Neural progenitor cell (in vitro differentiated cells): ENCODE measurements around the gene ARID5B. TPM values are rescaled to one million over a fixed set of nuclear protein-coding genes. Genes with fewer than 3 reads are reported as not detected.

Source experiments
- DNase-seq: peaks from one replicate; pipeline ENCODE4 v3.0.0-alpha.2; 2016; ENCODE audit warnings: low spot score
- H2AFZ ChIP-seq: fragments of 200-600 bp; sonication (generic); replicated peaks from 2 replicates; pipeline ENCODE4 v1.6.1; 2016; ENCODE audit warnings: antibody characterized with exemption
- H3F3A ChIP-seq: fragments of 200-600 bp; sonication (generic); 2 replicates; pipeline ENCODE4 v1.6.1; 2016; ENCODE audit warnings: antibody characterized with exemption, low read depth
- H3K27ac ChIP-seq: fragments of 200-600 bp; sonication (generic); 2 replicates; pipeline ENCODE4 v1.5.1; 2016; ENCODE audit warnings: mild to moderate bottlenecking
- H3K27me3 ChIP-seq: fragments of 200-600 bp; sonication (generic); 2 replicates; pipeline ENCODE4 v1.6.1; 2016; ENCODE audit warnings: mild to moderate bottlenecking, moderate library complexity
- H3K36me3 ChIP-seq: fragments of 200-600 bp; sonication (generic); 2 replicates; pipeline ENCODE4 v1.5.1; 2016
- H3K4me1 ChIP-seq: fragments of 200-600 bp; sonication (generic); 2 replicates; pipeline ENCODE4 v1.6.1; 2016; ENCODE audit warnings: mixed run types
- H3K4me2 ChIP-seq: fragments of 200-600 bp; sonication (generic); 2 replicates; pipeline ENCODE4 v1.6.1; 2016
- H3K4me3 ChIP-seq: fragments of 200-600 bp; sonication (generic); 2 replicates; pipeline ENCODE4 v1.5.1; 2016
- H3K79me2 ChIP-seq: fragments of 200-600 bp; sonication (generic); 2 replicates; pipeline ENCODE4 v1.6.1; 2016; ENCODE audit warnings: low read depth
- H3K9ac ChIP-seq: fragments of 200-600 bp; sonication (generic); 2 replicates; pipeline ENCODE4 v1.6.1; 2016
- H3K9me3 ChIP-seq: fragments of 200-600 bp; sonication (generic); 2 replicates; pipeline ENCODE4 v1.5.1; 2016; ENCODE audit warnings: low read depth
- H4K20me1 ChIP-seq: fragments of 200-600 bp; sonication (generic); 2 replicates; pipeline ENCODE4 v1.6.1; 2016; ENCODE audit warnings: low read depth
- H3K27ac Mint-ChIP-seq: 3 replicates; pipeline ENCODE4 v1.8.0; 2021; ENCODE audit warnings: mixed read lengths
- H3K27me3 Mint-ChIP-seq: 2 replicates; pipeline ENCODE4 v1.8.0; 2022; ENCODE audit warnings: low read depth, mild to moderate bottlenecking, inconsistent platforms, moderate library complexity, mixed read lengths; ENCODE audit not compliant: insufficient read depth
- H3K36me3 Mint-ChIP-seq: 3 replicates; pipeline ENCODE4 v1.8.0; 2021; ENCODE audit warnings: mixed read lengths
- H3K4me1 Mint-ChIP-seq: 3 replicates; pipeline ENCODE4 v1.8.0; 2021; ENCODE audit warnings: mixed read lengths
- H3K4me3 Mint-ChIP-seq: 3 replicates; pipeline ENCODE4 v1.8.0; 2021; ENCODE audit warnings: mild to moderate bottlenecking, moderate library complexity, mixed read lengths
- H3K9me3 Mint-ChIP-seq: 3 replicates; pipeline ENCODE4 v1.8.0; 2020; ENCODE audit warnings: mixed read lengths
- CTCF ChIP-seq: fragments of 200-600 bp; sonication (generic); IDR thresholded peaks from 2 replicates; pipeline ENCODE4 v1.5.1; 2017; ENCODE audit warnings: antibody characterized with exemption, mild to moderate bottlenecking
- EZH2 ChIP-seq: fragments of 200-600 bp; sonication (generic); IDR thresholded peaks from 2 replicates; pipeline ENCODE4 v1.6.1; 2017; ENCODE audit warnings: antibody characterized with exemption, mild to moderate bottlenecking, moderate library complexity
- EZH2phosphoT487 ChIP-seq: fragments of 200-600 bp; sonication (generic); IDR thresholded peaks from 2 replicates; pipeline ENCODE4 v1.6.1; 2017; ENCODE audit warnings: antibody characterized with exemption
- total RNA-seq: library from RNA; depleted of rRNA; stranded (reverse); fragments of >200 nt; gene quantifications from 2 replicates; pipeline ENCODE4 v1.2.3, GENCODE V29; 2015; ENCODE audit warnings: low replicate concordance

ARID5B gene
- total RNA-seq, 1 donor from 2014 or later: 1.5 TPM

- Histone ChIP-seq H3K4me1 (peaks cover 9% of the 10 kb centered on the region), H3K27me3 (no peaks in the 10 kb centered on the region), H3K9ac (no peak overlapping the region), H3K27ac (no peak overlapping the region), H3K79me2 (no peaks in the 10 kb centered on the region), H3K9me3 (no peaks in the 10 kb centered on the region), H4K20me1 (no peaks in the 10 kb centered on the region), H3K4me2 (no peak overlapping the region), H2AFZ (no peak overlapping the region), H3F3A (no peaks in the 10 kb centered on the region), H3K36me3 (no peaks in the 10 kb centered on the region), H3K4me3 (no peak overlapping the region)
- Mint-ChIP-seq H3K4me3 (no peak overlapping the region), H3K36me3 (no peaks in the 10 kb centered on the region), H3K27me3 (peaks cover 2% of the 10 kb centered on the region), H3K27ac (no peak overlapping the region), H3K4me1 (peaks cover 11% of the 10 kb centered on the region), H3K9me3 (no peaks in the 10 kb centered on the region)
- TF ChIP-seq CTCF (no peak), EZH2 (no peak), EZH2phosphoT487 (no peak)
- no peak for DNase-seq
Observed at GRCh38 chr10:61984803-61985418, 83.4 kb downstream of the ARID5B start.

- peaks cover 2% of the 10 kb centered on the region for H3K27me3 Mint-ChIP-seq
- Histone ChIP-seq H3K9ac (no peak overlapping the region), H3K27ac (no peak overlapping the region), H3K27me3 (no peaks in the 10 kb centered on the region), H3K79me2 (no peaks in the 10 kb centered on the region), H3F3A (no peaks in the 10 kb centered on the region), H2AFZ (no peak overlapping the region), H3K9me3 (no peaks in the 10 kb centered on the region), H3K4me2 (no peak overlapping the region), H4K20me1 (no peaks in the 10 kb centered on the region), H3K4me1 (peaks cover 9% of the 10 kb centered on the region), H3K36me3 (no peaks in the 10 kb centered on the region), H3K4me3 (no peak overlapping the region)
- no peak for DNase-seq
- H3K27ac Mint-ChIP-seq: no peak overlapping the region
- no peaks in the 10 kb centered on the region for H3K36me3 Mint-ChIP-seq
- TF ChIP-seq EZH2phosphoT487 (no peak), EZH2 (no peak), CTCF (no peak)
- no peaks in the 10 kb centered on the region for H3K9me3 Mint-ChIP-seq
- peaks cover 11% of the 10 kb centered on the region for H3K4me1 Mint-ChIP-seq
- no peak overlapping the region for H3K4me3 Mint-ChIP-seq
Observed at GRCh38 chr10:61985715-61986114, 84.2 kb downstream of the ARID5B start.

GRCh38 chr10:61986382-61986781, 84.9 kb downstream of the ARID5B start:
- H2AFZ ChIP-seq: peak overlapping the region; percentile 79
- no peaks in the 10 kb centered on the region for H3F3A ChIP-seq
- no peak overlapping the region for H3K27ac ChIP-seq
- H3K27ac Mint-ChIP-seq: no peak overlapping the region
- H3K27me3 ChIP-seq: no peaks in the 10 kb centered on the region
- no peak overlapping the region for H3K4me3 ChIP-seq
- H3K4me1 ChIP-seq: peaks cover 9% of the 10 kb centered on the region
- H4K20me1 ChIP-seq: no peaks in the 10 kb centered on the region
- H3K4me2 ChIP-seq: peak overlapping the region; percentile 31
- no peak for TF ChIP-seq EZH2phosphoT487
- TF ChIP-seq EZH2: no peak
- no peak for TF ChIP-seq CTCF
- no peaks in the 10 kb centered on the region for H3K36me3 ChIP-seq
- peaks cover 2% of the 10 kb centered on the region for H3K27me3 Mint-ChIP-seq
- H3K4me3 Mint-ChIP-seq: no peak overlapping the region
- no peak for DNase-seq
- H3K9me3 ChIP-seq: no peaks in the 10 kb centered on the region
- peaks cover 11% of the 10 kb centered on the region for H3K4me1 Mint-ChIP-seq
- peaks cover 2% of the 10 kb centered on the region for H3K36me3 Mint-ChIP-seq
- H3K79me2 ChIP-seq: no peaks in the 10 kb centered on the region
- H3K9me3 Mint-ChIP-seq: peaks cover 4% of the 10 kb centered on the region
- H3K9ac ChIP-seq: no peak overlapping the region
